ENCODE measurements around the gene SYT13. TPM values are rescaled to one million over a fixed set of nuclear protein-coding genes. Genes with fewer than 3 reads are reported as not detected.

The SYT13 gene
- total and polyA plus RNA-seq, 10 of the 15 experiments (the other 5 are each of a cell fraction or from before 2014, with no cell fraction given), result not detected

- Histone ChIP-seq H4K20me1 (ENCODE audit: control insufficient read depth, insufficient read depth) (no peaks in the 10 kb centered on the region), H2AFZ (ENCODE audit: control insufficient read depth, low read depth, low read length) (no peak overlapping the region), H3K36me3 (ENCODE audit: control insufficient read depth in 2 of 2, insufficient read depth in 2 of 2, low read length in 1 of 2) (no peaks in the 10 kb centered on the region), H3K4me1 (ENCODE audit: control insufficient read depth, insufficient read depth, low read length) (peaks cover 4% of the 10 kb centered on the region), H3K9ac (ENCODE audit: control insufficient read depth, insufficient read depth, low read length) (no peak overlapping the region), H3K9me3 (replicated peaks; ENCODE audit: control insufficient read depth, insufficient read depth, low read length) (no peaks in the 10 kb centered on the region), H3K4me3 (no peak overlapping the region), H3K4me2 (ENCODE audit: control insufficient read depth, insufficient read depth) (no peak overlapping the region), H3K79me2 (ENCODE audit: control insufficient read depth, insufficient read depth, low read length) (no peaks in the 10 kb centered on the region), H3K27ac (ENCODE audit: control insufficient read depth, insufficient read depth) (no peak overlapping the region), H3K27me3 (replicated peaks in 1 of 2; ENCODE audit: control insufficient read depth in 2 of 2, insufficient read depth in 2 of 2, low read length in 1 of 2) (no peaks in the 10 kb centered on the region)
- intact Hi-C loops (cut with micrococcal nuclease; ENCODE audit: unreplicated experiment) (no loop called here), in situ Hi-C loops (cut with MboI) (no loop called here)
- WGBS (ENCODE audit: insufficient coverage, insufficient replicate concordance, low lambda C conversion rate, missing lambda C conversion rate), result 6% methylated on average over 2 of the region's 2 CpGs
- ChIA-PET RAD21 (ENCODE audit: unreplicated experiment) (no interaction called here), SMC1A (ENCODE audit: uncharacterized antibody, unreplicated experiment) (no interaction called here), CTCF (interaction anchor here (0.9 kb wide), 1 partner anchor 28 kb away, joined by 3 read pairs; no protein-coding TSS in a partner anchor), POLR2A (no interaction called here)
- FAIRE-seq, result no peak
- no TSS peak for BruUV-seq (replicated peaks)
- ATAC-seq, result no peak
- DNase-seq (ENCODE audit: low read depth, low spot score), result no peak
- no peak for TF ChIP-seq RBBP5 (conservative IDR thresholded peaks at IDR 0.05)
- no peak for TF ChIP-seq CREM (IDR thresholded peaks at IDR 0.05; ENCODE audit: low read depth)
- no peak for TF ChIP-seq ASH2L (IDR thresholded peaks at IDR 0.05; ENCODE audit: borderline replicate concordance, low read depth)
- no peak for TF ChIP-seq SUPT20H (IDR thresholded peaks at IDR 0.05; ENCODE audit: borderline replicate concordance, control insufficient read depth, low read depth, low read length)
- TF ChIP-seq E2F4 (IDR thresholded peaks at IDR 0.05; ENCODE audit: low read depth, low read length), result no peak
- TF ChIP-seq ZNF622 (IDR thresholded peaks at IDR 0.05), result no peak
- no peak for TF ChIP-seq EED (IDR thresholded peaks at IDR 0.05; ENCODE audit: low read depth)
- no peak for TF ChIP-seq PAX5 (IDR thresholded peaks at IDR 0.05; ENCODE audit: borderline replicate concordance, low read depth, low read length)
- no peak for TF ChIP-seq EZH2 (IDR thresholded peaks at IDR 0.05; ENCODE audit: borderline replicate concordance, control insufficient read depth, low read depth, low read length)
- no peak for TF ChIP-seq GATAD2B (conservative IDR thresholded peaks at IDR 0.05; ENCODE audit: low read depth)
- no peak for TF ChIP-seq ZNF687 (IDR thresholded peaks at IDR 0.05)
- no peak for TF ChIP-seq POLR2AphosphoS5 (IDR thresholded peaks at IDR 0.05; ENCODE audit: low read length)
- TF ChIP-seq MLLT1 (IDR thresholded peaks at IDR 0.05), result no peak
- TF ChIP-seq NFIC (IDR thresholded peaks at IDR 0.05; ENCODE audit: low read depth, low read length), result no peak
- TF ChIP-seq SRF (IDR thresholded peaks at IDR 0.05; ENCODE audit: low read depth in 2 of 2, low read length in 2 of 2), result no peak
- no peak for TF ChIP-seq ZNF24 (IDR thresholded peaks at IDR 0.05)
- no peak for TF ChIP-seq BCLAF1 (IDR thresholded peaks at IDR 0.05)
These were observed 69.2 kb downstream of the SYT13 start for GRCh38 chr11:45216901-45217300.

Data from GM12878 (cell line).